Stimulated activated naive B cell treated with anti-CD40 and anti-IgM and Interleukin-4, amounts not matched to agents 10 μg/mL and 1 μg/mL and 100 μg/mL, for 72 hours (primary cell): Measurements from ENCODE around the gene SLC16A5.
"Not testable (repeated sequence)": the region's sequence is repeated elsewhere in the genome, so short reads cannot be mapped to it uniquely, and the experiment has no call there.

ENCODE experiments used
- ATAC-seq, 2 donors: fragments of 150-1000 bp; cut with Tn5 transposase; replicated peaks; 2 replicates each; pipeline ENCODE4 v1.10.0; 2021; ENCODE audit warnings: moderate library complexity in 1 of 2
- DNase-seq: peaks from one replicate; pipeline ENCODE4 v3.0.0; 2021
- H3K27ac Mint-ChIP-seq: one replicate; pipeline ENCODE4 v1.8.0; 2022; ENCODE audit warnings: mild to moderate bottlenecking, mixed read lengths
- H3K27me3 Mint-ChIP-seq, 2 donors: one replicate each; pipeline ENCODE4 v1.8.0; 2022; ENCODE audit warnings: mixed read lengths in 2 of 2
- H3K36me3 Mint-ChIP-seq, 2 donors: one replicate each; pipeline ENCODE4 v1.8.0; 2022; ENCODE audit warnings: mixed read lengths in 2 of 2, mild to moderate bottlenecking in 1 of 2
- H3K4me1 Mint-ChIP-seq, 2 donors: one replicate each; pipeline ENCODE4 v1.8.0; 2022; ENCODE audit warnings: mixed read lengths in 2 of 2, mild to moderate bottlenecking in 1 of 2
- H3K4me3 Mint-ChIP-seq, 2 donors: one replicate each; pipeline ENCODE4 v1.8.0; 2022; ENCODE audit warnings: mild to moderate bottlenecking in 2 of 2, mixed read lengths in 2 of 2, moderate library complexity in 1 of 2
- H3K9me3 Mint-ChIP-seq, 2 donors: one replicate each; pipeline ENCODE4 v1.8.0; 2022; ENCODE audit warnings: mixed read lengths in 2 of 2, mild to moderate bottlenecking in 1 of 2

SLC16A5 gene

DNA sequence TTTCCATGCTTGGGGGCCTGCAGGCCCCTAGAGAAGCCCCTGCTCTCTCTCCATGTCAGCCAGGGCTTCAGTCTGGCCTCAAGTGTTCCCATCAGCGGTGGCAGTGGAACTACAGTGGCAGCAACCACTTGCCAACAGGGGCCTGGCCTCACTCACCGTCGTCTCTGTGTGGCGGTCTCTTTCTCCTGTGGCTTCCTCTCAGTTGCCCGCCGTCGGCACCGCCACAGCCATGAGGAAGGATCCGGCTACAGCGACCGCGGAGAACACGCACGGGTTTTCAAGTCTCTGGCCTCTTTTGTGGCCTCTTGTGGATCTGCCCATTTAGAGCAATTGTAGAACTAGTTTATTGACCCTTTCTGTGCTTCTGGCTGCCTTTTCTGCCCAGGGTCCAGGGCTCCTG is 30.6 kb downstream of the SLC16A5 start:
- Mint-ChIP-seq H3K4me3 (no peak overlapping the region), H3K27ac (no peak overlapping the region)

DNA sequence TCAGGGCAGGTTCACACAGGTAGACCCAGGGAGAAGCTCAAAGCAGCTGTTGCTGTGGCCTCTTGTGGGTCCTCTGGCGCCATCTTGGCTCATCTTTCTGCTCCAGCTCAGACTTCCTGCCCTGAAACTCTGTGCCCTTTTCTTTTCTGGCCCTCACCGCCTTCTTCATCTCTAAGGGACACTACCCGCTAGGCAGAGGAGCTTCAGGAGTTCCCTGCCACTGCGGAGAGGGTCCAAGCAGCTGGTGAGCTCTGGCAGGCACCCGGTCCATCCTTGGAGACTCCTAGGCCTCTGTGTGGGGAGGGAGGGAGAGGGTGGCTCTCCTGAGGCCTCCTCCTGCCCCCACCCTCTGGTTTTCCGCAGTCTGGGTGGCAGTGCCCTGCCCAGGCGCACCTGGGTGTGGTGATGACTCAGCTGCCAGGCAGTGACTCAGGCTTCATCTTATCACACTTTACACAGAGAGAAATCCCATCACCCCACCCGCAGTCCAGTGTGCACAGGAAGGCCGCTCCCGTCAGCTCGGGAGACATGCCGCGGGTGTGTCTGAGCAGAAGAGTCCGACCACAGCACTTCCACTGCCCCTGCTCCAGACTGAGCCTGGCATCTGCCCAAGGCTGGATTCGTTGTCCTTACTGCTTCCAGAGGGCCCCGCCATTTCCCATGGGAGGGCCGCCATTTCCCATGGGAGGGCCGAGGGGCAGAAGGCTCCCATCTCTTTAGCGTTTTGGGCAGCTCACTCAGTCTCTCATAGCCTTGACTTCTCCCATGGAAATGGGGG is 36.5 kb downstream of the SLC16A5 start:
- Mint-ChIP-seq H3K27ac (peak overlapping the region; percentile 67), H3K9me3 (no peaks in the 10 kb centered on the region), H3K4me3 (no peak overlapping the region), H3K27me3 (no peaks in the 10 kb centered on the region), H3K4me1 (peaks cover 28 to 44% of the 10 kb centered on the region in 2 donors), H3K36me3 (peaks cover 20 to 40% of the 10 kb centered on the region in 2 donors)
- DNase-seq (no peak), ATAC-seq (peak; percentile 63 to 75)

More for the DNA sequence above, 30.6 kb downstream of the SLC16A5 start:
- Mint-ChIP-seq H3K9me3 (peaks cover 2 to 11% of the 10 kb centered on the region in 2 donors), H3K4me1 (peaks cover 47 to 58% of the 10 kb centered on the region in 2 donors), H3K36me3 (peaks cover 37 to 62% of the 10 kb centered on the region in 2 donors), H3K27me3 (no peaks in the 10 kb centered on the region)
- DNase-seq: no peak
- ATAC-seq: no peak

DNA sequence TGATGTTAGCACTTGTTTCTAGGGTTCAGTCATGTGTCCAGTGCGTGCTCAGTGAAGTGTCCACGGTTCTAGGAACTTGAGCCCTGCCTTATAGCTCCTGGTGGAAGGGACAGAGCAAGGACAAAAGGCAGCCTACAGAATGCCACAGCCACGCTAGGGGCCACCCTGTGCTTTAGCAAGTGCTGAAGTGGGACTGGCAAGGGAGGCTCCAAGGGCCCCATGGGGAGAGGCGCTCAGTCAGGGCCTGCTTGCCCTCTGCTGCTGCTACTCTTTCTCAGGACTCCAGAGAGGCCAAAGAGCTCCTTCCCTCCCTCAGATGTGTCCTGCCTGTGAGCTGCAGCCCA is 37.0 kb downstream of the SLC16A5 start:
- Mint-ChIP-seq H3K4me3 (no peak overlapping the region), H3K36me3 (peaks cover 23 to 46% of the 10 kb centered on the region in 2 donors), H3K27ac (no peak overlapping the region), H3K27me3 (no peaks in the 10 kb centered on the region), H3K4me1 (peaks cover 33 to 50% of the 10 kb centered on the region in 2 donors), H3K9me3 (no peaks in the 10 kb centered on the region)
- ATAC-seq (no peak), DNase-seq (no peak)

DNA sequence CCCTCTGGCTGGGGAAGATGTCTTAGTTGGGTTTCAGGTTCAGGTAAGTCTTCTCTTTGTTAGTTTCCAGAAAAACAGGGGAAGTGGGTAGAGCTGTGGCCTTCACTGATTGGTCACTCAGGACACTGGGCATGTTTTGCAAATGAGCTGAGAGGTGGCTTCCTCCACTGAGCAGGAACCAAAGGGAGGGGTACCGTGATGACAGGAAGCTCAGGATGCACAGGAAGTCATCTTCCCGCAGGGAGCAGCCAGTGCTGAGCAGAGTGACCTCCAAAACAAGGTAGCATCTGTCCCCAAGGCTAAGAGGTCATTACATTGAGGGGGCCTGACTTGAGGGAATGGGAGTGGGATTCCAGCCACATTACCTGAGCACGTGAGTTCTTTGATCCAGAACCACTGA is 38.2 kb downstream of the SLC16A5 start:
- Mint-ChIP-seq H3K4me1 (peaks cover 34 to 60% of the 10 kb centered on the region in 2 donors), H3K27ac (peak overlapping the region; percentile 51), H3K9me3 (no peaks in the 10 kb centered on the region), H3K27me3 (no peaks in the 10 kb centered on the region), H3K36me3 (peaks cover 23 to 41% of the 10 kb centered on the region in 2 donors), H3K4me3 (no peak overlapping the region)
- no peak for DNase-seq
- ATAC-seq: peak; percentile 24 to 42

DNA sequence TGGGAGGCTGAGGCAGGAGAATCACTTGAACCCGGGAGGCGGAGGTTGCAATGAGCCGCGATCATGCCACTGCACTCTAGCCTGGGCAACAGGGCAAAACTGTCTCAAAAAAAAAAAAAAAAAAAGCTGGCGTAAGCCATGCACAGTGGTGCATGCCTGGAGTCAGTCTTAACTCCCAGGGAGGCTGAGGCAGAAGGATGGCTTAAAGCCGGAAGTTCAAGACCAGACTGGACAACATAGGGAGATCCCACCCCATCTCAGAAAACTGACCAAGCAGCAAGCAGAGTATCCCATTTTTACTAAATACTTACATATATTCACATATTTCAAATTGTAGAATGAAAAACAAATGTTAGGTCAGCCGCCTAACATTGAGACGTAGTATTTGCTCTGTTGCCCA is 39.2 kb downstream of the SLC16A5 start:
- Mint-ChIP-seq H3K27ac (no peak overlapping the region), H3K9me3 (no peaks in the 10 kb centered on the region), H3K36me3 (peaks cover 22 to 36% of the 10 kb centered on the region in 2 donors), H3K27me3 (no peaks in the 10 kb centered on the region), H3K4me1 (peaks cover 34 to 60% of the 10 kb centered on the region in 2 donors), H3K4me3 (no peak overlapping the region)
- ATAC-seq (no peak), DNase-seq (no peak)

DNA sequence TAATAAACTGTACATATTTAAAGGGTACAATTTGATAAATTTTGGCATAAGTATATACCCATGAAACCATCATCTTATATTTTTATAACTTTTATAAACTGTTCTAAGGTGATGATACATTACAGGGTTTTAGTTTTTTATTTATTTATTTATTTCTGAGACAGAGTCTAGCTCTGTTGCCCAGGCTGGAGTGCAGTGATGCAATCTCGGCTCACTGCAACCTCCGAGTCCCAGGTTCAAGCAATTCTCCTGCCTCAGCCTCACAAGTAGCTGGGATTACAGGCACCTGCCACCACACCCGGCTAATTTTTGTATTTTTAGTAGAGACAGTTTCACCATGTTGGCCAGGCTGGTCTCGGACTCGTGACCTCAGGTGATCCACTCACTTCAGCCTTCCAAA is 40.2 kb downstream of the SLC16A5 start:
- Mint-ChIP-seq H3K4me1 (peaks cover 37 to 60% of the 10 kb centered on the region in 2 donors), H3K36me3 (peaks cover 22 to 36% of the 10 kb centered on the region in 2 donors)
- not testable (repeated sequence) for H3K27me3 Mint-ChIP-seq, H3K9me3 Mint-ChIP-seq, ATAC-seq, H3K4me3 Mint-ChIP-seq, H3K27ac Mint-ChIP-seq, DNase-seq

DNA sequence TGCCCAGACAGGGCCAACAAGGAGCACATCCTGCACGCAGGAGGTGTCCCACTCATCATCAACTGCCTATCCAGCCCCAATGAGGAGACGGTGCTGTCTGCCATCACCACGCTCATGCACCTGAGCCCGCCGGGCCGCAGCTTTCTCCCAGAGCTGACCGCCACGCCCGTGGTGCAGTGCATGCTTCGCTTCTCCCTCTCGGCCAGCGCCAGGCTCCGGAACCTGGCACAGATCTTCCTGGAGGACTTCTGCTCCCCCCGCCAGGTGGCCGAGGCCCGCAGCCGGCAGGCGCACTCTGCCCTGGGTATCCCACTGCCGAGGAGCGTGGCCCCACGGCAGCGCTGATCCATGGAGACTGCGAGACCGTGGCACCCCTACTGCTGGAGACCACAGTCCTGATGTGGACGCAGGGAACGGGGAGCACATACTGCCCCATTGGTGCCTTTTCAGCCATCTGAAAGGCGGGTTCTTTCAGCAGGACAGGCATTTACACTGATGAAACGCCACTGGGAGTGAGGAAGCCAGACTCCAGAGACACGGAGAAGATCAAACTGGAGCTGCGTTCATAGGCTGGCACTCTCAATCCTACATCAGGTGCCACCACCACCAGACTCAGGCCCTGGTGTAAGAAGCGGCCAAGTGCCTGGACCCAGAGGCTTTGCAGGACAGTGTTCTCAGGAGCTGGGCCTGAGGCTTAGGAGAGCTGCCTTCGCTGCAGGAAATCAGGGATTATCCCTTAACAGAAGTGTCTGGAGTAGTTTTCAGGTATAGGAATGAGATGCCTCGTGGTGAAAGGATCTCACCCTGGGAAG is 41.1 kb downstream of the SLC16A5 start:
- H3K9me3 Mint-ChIP-seq: no peaks in the 10 kb centered on the region
- DNase-seq: no peak
- H3K4me1 Mint-ChIP-seq: peaks cover 36 to 56% of the 10 kb centered on the region in 2 donors
- H3K27me3 Mint-ChIP-seq: no peaks in the 10 kb centered on the region
- no peak for ATAC-seq
- no peak overlapping the region for H3K4me3 Mint-ChIP-seq
- peaks cover 22 to 36% of the 10 kb centered on the region in 2 donors for H3K36me3 Mint-ChIP-seq
- peak overlapping the region; percentile 32 for H3K27ac Mint-ChIP-seq

DNA sequence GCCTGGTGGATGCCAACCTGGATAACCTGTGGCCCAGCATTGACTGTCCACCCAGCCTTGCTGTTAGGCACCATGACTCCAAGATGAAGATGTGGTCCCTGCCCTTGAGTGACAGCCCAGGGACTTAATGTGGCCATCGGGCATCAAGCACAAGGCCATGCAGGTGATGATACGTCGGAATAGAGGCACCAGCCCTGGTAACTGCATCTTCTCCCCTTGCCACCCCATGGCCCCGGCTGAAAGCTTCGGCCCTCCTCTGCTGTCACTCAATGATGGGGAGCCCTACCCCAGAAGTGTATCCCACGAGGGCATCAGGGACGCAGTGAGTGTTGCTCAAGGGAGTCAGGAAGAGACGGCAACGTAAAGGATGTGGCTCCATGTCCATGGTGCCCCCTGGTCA is 41.8 kb downstream of the SLC16A5 start:
- no peaks in the 10 kb centered on the region for H3K9me3 Mint-ChIP-seq
- peaks cover 29 to 49% of the 10 kb centered on the region in 2 donors for H3K4me1 Mint-ChIP-seq
- H3K27ac Mint-ChIP-seq: no peak overlapping the region
- ATAC-seq (no peak), DNase-seq (no peak)
- H3K27me3 Mint-ChIP-seq: no peaks in the 10 kb centered on the region
- H3K4me3 Mint-ChIP-seq: peak overlapping the region in 1 of 2 donors; percentile 36
- peaks cover 22 to 30% of the 10 kb centered on the region in 2 donors for H3K36me3 Mint-ChIP-seq

DNA sequence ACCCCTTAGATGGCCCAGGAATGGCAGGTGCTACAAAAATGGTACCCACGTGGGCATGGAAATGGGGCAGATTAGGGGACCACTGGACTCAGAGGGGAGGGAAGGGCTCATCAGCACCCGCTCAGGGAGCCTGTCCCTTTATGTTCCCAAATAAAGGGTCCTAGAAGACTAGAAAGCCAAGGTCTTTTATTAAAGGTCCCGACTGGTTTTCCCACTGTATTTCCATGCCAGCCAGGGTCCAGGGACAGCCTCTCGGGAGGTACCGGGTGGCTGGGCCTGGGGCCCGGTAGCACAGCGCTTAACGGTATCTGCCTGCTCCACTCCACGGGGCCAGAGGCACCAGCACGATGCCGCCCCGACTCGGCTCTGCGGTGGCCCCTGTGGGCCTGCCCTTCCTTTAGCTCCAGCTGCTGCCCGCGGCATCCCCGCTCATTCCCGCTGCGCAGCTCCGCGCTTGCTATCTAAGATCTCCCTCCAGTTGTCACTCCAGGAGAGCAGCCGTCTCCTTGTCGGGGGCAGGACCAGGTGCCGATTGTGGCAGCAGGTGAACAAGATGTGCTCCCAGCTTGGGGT is 42.4 kb downstream of the SLC16A5 start:
- peak overlapping the region; percentile 89 to 92 for H3K4me3 Mint-ChIP-seq
- ATAC-seq (no peak), DNase-seq (no peak)
- no peaks in the 10 kb centered on the region for H3K9me3 Mint-ChIP-seq
- peaks cover 24 to 44% of the 10 kb centered on the region in 2 donors for H3K4me1 Mint-ChIP-seq
- no peaks in the 10 kb centered on the region for H3K27me3 Mint-ChIP-seq
- H3K36me3 Mint-ChIP-seq: peaks cover 19 to 26% of the 10 kb centered on the region in 2 donors
- peak overlapping the region; percentile 95 for H3K27ac Mint-ChIP-seq

DNA sequence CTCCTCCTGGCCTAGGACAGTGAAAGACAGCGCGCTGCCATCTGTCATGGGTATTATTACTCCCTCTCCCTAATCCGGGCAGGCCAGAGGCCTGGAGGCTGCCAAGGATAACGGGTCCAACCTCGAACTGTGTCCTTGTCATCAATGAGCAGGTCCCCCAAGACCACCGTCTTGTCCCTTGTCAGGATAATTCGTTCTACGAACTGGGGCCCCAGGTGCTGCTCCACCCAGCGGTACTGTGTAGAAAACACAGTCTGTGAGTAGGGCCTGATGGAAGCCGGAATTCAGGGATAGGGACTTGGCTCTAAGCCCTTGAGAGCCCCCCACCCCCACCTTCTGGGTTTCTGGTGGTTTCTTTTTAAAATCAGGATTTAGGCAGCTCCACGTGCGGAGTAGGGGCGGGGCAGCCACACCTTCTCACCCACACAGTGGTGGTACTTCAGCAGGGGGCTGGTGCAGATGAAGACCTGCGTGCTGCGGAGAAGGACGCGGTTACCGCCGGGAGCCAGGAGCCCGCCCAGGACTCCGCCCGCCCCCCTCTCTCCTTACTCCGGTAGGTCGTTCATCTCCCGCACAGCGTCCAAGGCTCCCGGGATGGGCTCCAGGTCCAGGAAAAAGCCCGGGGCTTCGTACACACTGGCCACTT is 43.0 kb downstream of the SLC16A5 start:
- H3K27ac Mint-ChIP-seq: peak overlapping the region; percentile 95
- peaks cover 21 to 38% of the 10 kb centered on the region in 2 donors for H3K4me1 Mint-ChIP-seq
- H3K36me3 Mint-ChIP-seq: peaks cover 17 to 23% of the 10 kb centered on the region in 2 donors
- H3K27me3 Mint-ChIP-seq: no peaks in the 10 kb centered on the region
- ATAC-seq (peak; percentile 59 to 60), DNase-seq (no peak)
- no peaks in the 10 kb centered on the region for H3K9me3 Mint-ChIP-seq
- peak overlapping the region; percentile 89 to 92 for H3K4me3 Mint-ChIP-seq

DNA sequence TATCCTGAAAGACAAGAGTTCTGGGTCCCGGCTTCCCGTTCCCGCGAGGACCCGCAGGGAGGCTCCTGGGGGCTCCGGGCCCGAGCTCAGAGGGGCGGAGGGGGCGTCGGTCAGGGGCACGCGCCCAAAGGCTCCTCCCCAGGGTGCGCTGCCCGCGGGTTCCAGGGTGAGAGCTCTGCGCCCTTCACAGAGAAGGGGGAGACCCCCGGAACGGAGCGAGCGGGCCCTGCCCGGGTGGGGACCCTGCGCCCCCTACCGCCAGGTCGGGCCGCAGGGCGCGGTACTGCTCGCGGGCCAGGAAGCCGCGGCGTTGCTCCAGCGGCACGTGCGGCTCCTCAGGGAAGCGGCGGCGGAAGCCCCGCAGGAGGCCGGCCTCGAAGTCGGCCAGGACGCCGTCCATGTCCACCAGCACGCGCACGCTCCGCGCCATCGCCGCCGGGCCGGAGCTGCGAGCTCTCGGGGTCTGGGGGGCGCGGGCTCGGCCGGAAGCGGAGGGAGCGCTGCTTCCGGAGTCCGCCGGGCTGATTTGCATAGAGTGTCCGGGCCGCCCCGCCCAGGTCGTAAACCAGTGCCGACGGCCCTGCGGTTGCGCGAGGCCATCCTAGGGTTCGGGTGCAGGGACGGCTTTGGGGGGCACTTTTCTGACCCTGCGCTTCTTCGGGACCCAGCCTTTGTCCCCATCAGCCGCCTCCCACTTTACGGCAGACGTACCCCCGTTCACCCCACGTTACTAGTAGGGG is 43.7 kb downstream of the SLC16A5 start, which contains the start of gene NT5C:
Gene NT5C (minus strand): TSS at position 465 of the 740 bp plus-strand sequence. CDS start 35 bp downstream, at position 430.
- peak; percentile 90 to 94 for ATAC-seq
- Mint-ChIP-seq H3K4me3 (peak within 1 kb of the TSS; percentile 89 to 92), H3K4me1 (peaks cover 18 to 31% of the 10 kb centered on the region in 2 donors), H3K9me3 (no peaks in the 10 kb centered on the region), H3K27me3 (no peaks in the 10 kb centered on the region), H3K27ac (peak within 1 kb of the TSS; percentile 95), H3K36me3 (peaks cover 17 to 20% of the 10 kb centered on the region in 2 donors)
- peak; percentile 77 for DNase-seq

DNA sequence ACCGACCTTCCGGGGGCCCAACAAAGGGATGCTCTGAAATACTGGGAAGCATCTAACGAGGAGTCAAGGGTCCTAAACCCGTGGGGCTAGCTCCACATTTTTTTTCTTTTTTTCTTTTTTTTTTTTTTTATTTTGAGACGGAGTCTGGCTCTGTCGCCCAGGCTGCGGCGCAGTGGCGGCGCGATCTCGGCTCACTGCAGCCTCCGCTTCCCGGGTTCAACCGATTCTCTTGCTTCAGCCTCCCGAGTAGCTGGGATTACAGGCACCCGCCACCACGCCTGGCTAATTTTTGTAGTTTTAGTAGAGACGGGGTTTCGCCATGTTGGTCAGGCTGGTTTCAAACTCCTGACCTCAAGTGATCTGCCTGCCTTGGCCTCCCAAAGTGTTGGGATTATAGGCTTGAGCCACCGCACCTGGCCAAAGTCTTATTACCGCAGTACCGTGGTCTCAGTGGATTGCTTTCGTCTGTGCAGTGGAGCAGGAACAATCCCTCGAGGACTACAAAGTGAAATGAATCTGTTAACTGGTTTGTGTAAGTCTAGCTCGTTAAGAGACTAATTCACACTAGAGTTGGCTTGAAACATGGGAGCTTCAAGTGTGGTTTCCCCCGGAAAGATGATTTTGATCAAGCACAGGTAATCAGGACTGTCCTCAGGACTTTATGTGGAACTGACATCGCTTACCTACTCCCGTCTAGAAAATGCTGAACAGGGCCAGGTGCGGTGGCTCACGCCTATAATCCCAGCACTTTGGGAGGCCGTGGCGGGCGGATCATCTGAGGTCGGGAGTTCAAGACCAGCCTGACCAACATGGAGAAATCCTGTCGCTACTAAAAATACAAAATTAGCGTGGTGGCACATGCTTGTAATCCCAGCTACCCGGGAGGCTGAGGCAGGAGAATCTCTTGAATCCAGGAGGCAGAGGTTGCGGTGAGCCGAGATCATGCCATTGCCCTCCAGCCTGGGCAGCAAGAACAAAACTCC is 44.6 kb downstream of the SLC16A5 start:
- H3K27me3 Mint-ChIP-seq, DNase-seq: not testable (repeated sequence)

More for the DNA sequence above, 44.6 kb downstream of the SLC16A5 start:
- peaks cover 18 to 29% of the 10 kb centered on the region in 2 donors for H3K4me1 Mint-ChIP-seq
- not testable (repeated sequence) for H3K9me3 Mint-ChIP-seq, ATAC-seq
- H3K27ac Mint-ChIP-seq: peak overlapping the region; percentile 93
- H3K36me3 Mint-ChIP-seq: peaks cover 17 to 20% of the 10 kb centered on the region in 2 donors
- H3K4me3 Mint-ChIP-seq: peak overlapping the region; percentile 89 to 92
